K562 (cell line): ENCODE data around the gene SCN2B. TPM values are rescaled to one million over a fixed set of nuclear protein-coding genes. Genes with fewer than 3 reads are reported as not detected.

Source experiments
- ATAC-seq: fragments of 200-7000 bp; cut with Tn5 transposase; 3 replicates; pipeline ENCODE4 v1.9.1; 2020; ENCODE audit warnings: moderate library complexity
- BruUV-seq: library from RNA; stranded (reverse); fragments of 400-500 nt; replicated peaks from 2 replicates; lab custom pipeline; 2021; lab: Mats Ljungman, UMichigan
- CTCF ChIA-PET: fragments of 300-600 bp; formaldehyde crosslinking; extraction: SDS; loops from one replicate; lab custom pipeline; 2021; ENCODE audit warnings: low intra/inter-chr PET ratio; lab: Yijun Ruan, JAX
- POLR2A ChIA-PET: fragments of 300-600, 350-650 bp; sonication (Branson Sonifier 250); formaldehyde crosslinking; extraction: SDS; loops from one replicate; lab custom pipeline; 2021; ENCODE audit warnings: antibody characterized with exemption, inconsistent platforms; lab: Yijun Ruan, JAX
- DNase-seq, 4 experiments: peaks; one replicate each; pipeline versions ENCODE4 v3.0.0 to v3.0.0-alpha.2; 2011 to 2018; ENCODE audit warnings: low spot score in 3 of 4, mixed read lengths in 3 of 4; ENCODE audit errors: extremely low read depth in 1 of 4
- FAIRE-seq: peaks from 2 replicates; lab custom pipeline; 2011; peaks lifted over from hg19 to GRCh38; lab: Jason Lieb, UNC
- H2AFZ ChIP-seq: 2 replicates; pipeline ENCODE4 v1.6.0; 2011; ENCODE audit warnings: low read depth, low read length, control low read depth, inconsistent platforms
- H3K27ac ChIP-seq: fragments of 200-600 bp; 3 replicates; pipeline ENCODE4 v1.8.0; 2011; ENCODE audit warnings: low read depth, mild to moderate bottlenecking, control low read depth, inconsistent platforms, low read length, moderate library complexity, mixed read lengths; ENCODE audit errors: extremely low read depth
- H3K27me3 ChIP-seq, 2 experiments: fragments of 300-600 bp in 1 of 2; 2 replicates in 1 of 2; 3 replicates in 1 of 2; pipeline versions ENCODE4 v1.6.0 to v1.8.0; 2011; ENCODE audit warnings: inconsistent platforms in 2 of 2, low read length in 2 of 2, mild to moderate bottlenecking in 1 of 2, mixed read lengths in 1 of 2, moderate library complexity in 1 of 2; ENCODE audit not compliant: control insufficient read depth in 2 of 2, insufficient read depth in 2 of 2
- H3K36me3 ChIP-seq: fragments of 300-600 bp; 3 replicates; pipeline ENCODE4 v1.8.0; 2011; ENCODE audit warnings: mild to moderate bottlenecking, low read length, inconsistent platforms; ENCODE audit not compliant: control insufficient read depth, insufficient read depth
- H3K4me1 ChIP-seq, 2 experiments: fragments of 200-600 bp in 1 of 2; replicated peaks in 1 of 2; 2 replicates in 1 of 2; 3 replicates in 1 of 2; pipeline versions ENCODE4 v1.5.1 to v1.8.0; 2011; ENCODE audit warnings: inconsistent platforms in 2 of 2, low read length in 2 of 2, mild to moderate bottlenecking in 1 of 2, mixed read lengths in 1 of 2, moderate library complexity in 1 of 2; ENCODE audit not compliant: control insufficient read depth in 2 of 2, insufficient read depth in 2 of 2
- H3K4me2 ChIP-seq: 2 replicates; pipeline ENCODE4 v1.6.1; 2011; ENCODE audit warnings: low read length, control low read depth, inconsistent platforms, mixed read lengths; ENCODE audit not compliant: insufficient read depth
- H3K4me3 ChIP-seq: fragments of 200-600 bp; sonication (generic), shearing (Covaris generic); 2 replicates; pipeline ENCODE4 v1.5.1; 2016; ENCODE audit warnings: control low read depth, inconsistent platforms
- H3K79me2 ChIP-seq: fragments of 200-600 bp; 3 replicates; pipeline ENCODE4 v1.8.0; 2011; ENCODE audit warnings: low read length, inconsistent platforms; ENCODE audit not compliant: control insufficient read depth, insufficient read depth
- H3K9ac ChIP-seq, 2 experiments: 2 replicates each; pipeline versions ENCODE4 v1.6.0 to v1.6.1; 2011; ENCODE audit warnings: low read depth in 2 of 2, low read length in 2 of 2, control low read depth in 1 of 2, inconsistent platforms in 1 of 2, mild to moderate bottlenecking in 1 of 2, mixed read lengths in 1 of 2; ENCODE audit not compliant: insufficient read depth in 1 of 2
- H3K9me1 ChIP-seq: one replicate; pipeline ENCODE4 v1.6.0; 2011; ENCODE audit warnings: inconsistent platforms, mild to moderate bottlenecking, low read length, moderate library complexity; ENCODE audit not compliant: control insufficient read depth, insufficient read depth
- H3K9me3 ChIP-seq: replicated peaks from 2 replicates; pipeline ENCODE4 v1.5.1; 2011; ENCODE audit warnings: low read depth, low read length, inconsistent platforms; ENCODE audit not compliant: control insufficient read depth, insufficient read depth
- H4K20me1 ChIP-seq: replicated peaks from 2 replicates; pipeline ENCODE4 v1.6.1; 2011; ENCODE audit warnings: low read length, inconsistent platforms, mixed read lengths; ENCODE audit not compliant: control insufficient read depth, insufficient read depth
- CC2D1A ChIP-seq: fragments of 450-650 bp; IDR thresholded peaks from 2 replicates; pipeline ENCODE4 v1.6.1; 2017; ENCODE audit warnings: mild to moderate bottlenecking
- DPF2 ChIP-seq: fragments of 450-650 bp; IDR thresholded peaks from 2 replicates; pipeline ENCODE4 v1.6.1; 2016
- EP400 ChIP-seq: fragments of 450-650 bp; IDR thresholded peaks from 2 replicates; pipeline ENCODE4 v1.6.1; 2017; ENCODE audit warnings: antibody characterized with exemption, mild to moderate bottlenecking, moderate library complexity
- ERF ChIP-seq: fragments of 450-650 bp; formaldehyde crosslinking; IDR thresholded peaks from 2 replicates; pipeline ENCODE4 v1.4.0; 2020; ENCODE audit warnings: mild to moderate bottlenecking, mixed read lengths
- HCFC1 ChIP-seq: IDR thresholded peaks from 2 replicates; pipeline ENCODE4 v1.6.1; 2012; ENCODE audit warnings: low read depth, low read length, improper control_type of control experiment
- SRSF7 ChIP-seq: fragments of 200-400 bp; formaldehyde crosslinking; optimal IDR thresholded peaks from 2 replicates; pipeline ENCODE3; 2017; ENCODE audit warnings: mild to moderate bottlenecking, low read depth, low read length
- STAT5B ChIP-seq: fragments of 250-450 bp; sonication (Bioruptor Pico); IDR thresholded peaks from 2 replicates; pipeline ENCODE4 v1.8.0; 2021; ENCODE audit warnings: mild to moderate bottlenecking, inconsistent platforms
- WGBS: fragments of 100-300 bp; shearing (Covaris generic); methylation state at CpG from one replicate; pipeline ENCODE4 v1.1.6; 2016; ENCODE audit warnings: low coverage, mixed read lengths; ENCODE audit not compliant: insufficient coverage; ENCODE audit errors: missing lambda C conversion rate; 5-methylcytosine and 5-hydroxymethylcytosine counted together
- in situ Hi-C: fragments of 300-500 bp; cut with MboI; formaldehyde crosslinking; loops from 4 replicates; pipeline ENCODE4 v1.15.0; 2018; ENCODE audit warnings: inconsistent platforms, mixed read lengths
- intact Hi-C: fragments of 100-400 bp; cut with micrococcal nuclease; formaldehyde crosslinking; loops from 2 replicates; pipeline ENCODE4 v1.14.2; 2022
- polyA plus RNA-seq, 8 experiments: library from polyadenylated mRNA; depleted of rRNA in 4 of 8; stranded (reverse) in 5 of 8; unstranded in 3 of 8; fragments of >200 nt; fragmentation: Nextera tagmentation in 2 of 8; fragmentation: Illumina TruSeq in 1 of 8; extraction: Ambion mirVana in 2 of 8; extraction: Trizol in 1 of 8; gene quantifications; 2 replicates each; pipeline versions ENCODE4 v1.2.1 to v1.2.3, GENCODE V29; 2011 to 2014; ENCODE audit warnings: inconsistent platforms in 1 of 8, missing spikeins in 1 of 8
- total RNA-seq, 7 experiments: library from RNA; depleted of rRNA in 6 of 7; stranded (reverse); fragments of >200 nt in 6 of 7; fragmentation: Illumina TruSeq in 2 of 7; extraction: Trizol in 2 of 7; gene quantifications; 2 replicates each; pipeline versions ENCODE4 v1.2.1 to v1.2.3, GENCODE V29; 2011 to 2021; ENCODE audit warnings: low replicate concordance in 1 of 7
- TF ChIP-seq, protein P1 (sequence below): fragments of 200-800 bp; sonication (Bioruptor generic); IDR thresholded peaks from 2 replicates; pipeline ENCODE4 v1.6.1; 2017; ENCODE audit warnings: missing genetic modification characterization, missing compliant biosample characterization
- TF ChIP-seq, protein P2 (sequence below): IDR thresholded peaks from 2 replicates; pipeline ENCODE4 v1.6.1; 2014; ENCODE audit warnings: antibody characterized with exemption
- TF ChIP-seq, protein P3 (sequence below): sonication (generic); formaldehyde crosslinking; IDR thresholded peaks from 2 replicates; pipeline ENCODE4 v1.8.1; 2023; ENCODE audit warnings: mild to moderate bottlenecking, missing genetic modification reagents
- TF ChIP-seq, protein P4 (sequence below): fragments of 450-650 bp; formaldehyde crosslinking; IDR thresholded peaks from 2 replicates; pipeline ENCODE4 v1.4.0; 2022; ENCODE audit warnings: missing genetic modification characterization
- TF ChIP-seq, protein P5 (sequence below): fragments of 450-650 bp; IDR thresholded peaks from 2 replicates; pipeline ENCODE4 v1.6.1; 2017; ENCODE audit warnings: antibody characterized with exemption, mild to moderate bottlenecking

Gene SCN2B
- total and polyA plus RNA-seq, 9 of the 15 experiments (the other 6 are each of a cell fraction or from before 2014, with no cell fraction given) = not detected

DNA sequence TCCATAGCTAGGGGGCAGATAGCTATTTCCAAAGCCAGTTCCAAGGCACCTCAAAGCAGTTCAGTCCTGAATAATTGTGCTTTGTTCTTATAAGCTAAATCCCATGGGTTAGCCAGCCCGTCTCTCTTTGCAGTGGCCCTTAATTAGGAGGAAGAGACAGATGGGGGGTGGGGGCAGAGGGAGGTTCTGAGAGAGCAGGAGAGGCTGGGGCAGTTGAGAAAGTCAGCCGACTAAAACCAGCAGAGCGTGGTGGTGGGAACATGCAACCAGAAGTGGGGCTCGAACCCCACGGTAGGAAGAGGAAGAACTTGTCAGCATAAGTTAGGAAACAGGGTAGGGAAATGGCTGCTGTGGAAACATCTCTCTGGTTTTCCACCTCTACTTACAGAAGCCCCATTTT is 12.9 kb downstream of the SCN2B start:
- Histone ChIP-seq H3K9me3 (no peaks in the 10 kb centered on the region), H3K4me2 (no peak overlapping the region), H3K27me3 (peaks cover 20 to 83% of the 10 kb centered on the region in 2 experiments; a peak in 4 of 5 replicates), H3K4me1 (peaks cover 0 to 5% of the 10 kb centered on the region in 2 experiments; a peak in 1 of 5 replicates), H3K9me1 (no peaks in the 10 kb centered on the region), H3K9ac (no peak overlapping the region), H3K27ac (no peak overlapping the region), H3K36me3 (no peaks in the 10 kb centered on the region), H2AFZ (no peak overlapping the region), H4K20me1 (peaks cover 11% of the 10 kb centered on the region), H3K79me2 (no peaks in the 10 kb centered on the region), H3K4me3 (no peak overlapping the region)
- no peak for DNase-seq
- no peak for ATAC-seq
- POLR2A ChIA-PET = interaction anchor here (0.6 to 1.3 kb wide), 3 partner anchors 8 to 52 kb away, joined by 3 to 4 read pairs (median 4); no protein-coding TSS in a partner anchor
- FAIRE-seq = no peak
- CTCF ChIA-PET = no interaction called here
- intact Hi-C loops (no loop called here), in situ Hi-C loops (no loop called here)
- WGBS = 3% methylated on average over 5 of the region's 5 CpGs
- no TSS peak for BruUV-seq
- TF ChIP-seq, protein P1, sequence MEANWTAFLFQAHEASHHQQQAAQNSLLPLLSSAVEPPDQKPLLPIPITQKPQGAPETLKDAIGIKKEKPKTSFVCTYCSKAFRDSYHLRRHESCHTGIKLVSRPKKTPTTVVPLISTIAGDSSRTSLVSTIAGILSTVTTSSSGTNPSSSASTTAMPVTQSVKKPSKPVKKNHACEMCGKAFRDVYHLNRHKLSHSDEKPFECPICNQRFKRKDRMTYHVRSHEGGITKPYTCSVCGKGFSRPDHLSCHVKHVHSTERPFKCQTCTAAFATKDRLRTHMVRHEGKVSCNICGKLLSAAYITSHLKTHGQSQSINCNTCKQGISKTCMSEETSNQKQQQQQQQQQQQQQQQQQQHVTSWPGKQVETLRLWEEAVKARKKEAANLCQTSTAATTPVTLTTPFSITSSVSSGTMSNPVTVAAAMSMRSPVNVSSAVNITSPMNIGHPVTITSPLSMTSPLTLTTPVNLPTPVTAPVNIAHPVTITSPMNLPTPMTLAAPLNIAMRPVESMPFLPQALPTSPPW (CRISPR knock-in tag) = no peak
- TF ChIP-seq, protein P2, sequence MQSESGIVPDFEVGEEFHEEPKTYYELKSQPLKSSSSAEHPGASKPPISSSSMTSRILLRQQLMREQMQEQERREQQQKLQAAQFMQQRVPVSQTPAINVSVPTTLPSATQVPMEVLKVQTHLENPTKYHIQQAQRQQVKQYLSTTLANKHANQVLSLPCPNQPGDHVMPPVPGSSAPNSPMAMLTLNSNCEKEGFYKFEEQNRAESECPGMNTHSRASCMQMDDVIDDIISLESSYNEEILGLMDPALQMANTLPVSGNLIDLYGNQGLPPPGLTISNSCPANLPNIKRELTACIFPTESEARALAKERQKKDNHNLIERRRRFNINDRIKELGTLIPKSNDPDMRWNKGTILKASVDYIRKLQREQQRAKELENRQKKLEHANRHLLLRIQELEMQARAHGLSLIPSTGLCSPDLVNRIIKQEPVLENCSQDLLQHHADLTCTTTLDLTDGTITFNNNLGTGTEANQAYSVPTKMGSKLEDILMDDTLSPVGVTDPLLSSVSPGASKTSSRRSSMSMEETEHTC = no peak
- TF ChIP-seq DPF2 = no peak
- TF ChIP-seq, protein P3, sequence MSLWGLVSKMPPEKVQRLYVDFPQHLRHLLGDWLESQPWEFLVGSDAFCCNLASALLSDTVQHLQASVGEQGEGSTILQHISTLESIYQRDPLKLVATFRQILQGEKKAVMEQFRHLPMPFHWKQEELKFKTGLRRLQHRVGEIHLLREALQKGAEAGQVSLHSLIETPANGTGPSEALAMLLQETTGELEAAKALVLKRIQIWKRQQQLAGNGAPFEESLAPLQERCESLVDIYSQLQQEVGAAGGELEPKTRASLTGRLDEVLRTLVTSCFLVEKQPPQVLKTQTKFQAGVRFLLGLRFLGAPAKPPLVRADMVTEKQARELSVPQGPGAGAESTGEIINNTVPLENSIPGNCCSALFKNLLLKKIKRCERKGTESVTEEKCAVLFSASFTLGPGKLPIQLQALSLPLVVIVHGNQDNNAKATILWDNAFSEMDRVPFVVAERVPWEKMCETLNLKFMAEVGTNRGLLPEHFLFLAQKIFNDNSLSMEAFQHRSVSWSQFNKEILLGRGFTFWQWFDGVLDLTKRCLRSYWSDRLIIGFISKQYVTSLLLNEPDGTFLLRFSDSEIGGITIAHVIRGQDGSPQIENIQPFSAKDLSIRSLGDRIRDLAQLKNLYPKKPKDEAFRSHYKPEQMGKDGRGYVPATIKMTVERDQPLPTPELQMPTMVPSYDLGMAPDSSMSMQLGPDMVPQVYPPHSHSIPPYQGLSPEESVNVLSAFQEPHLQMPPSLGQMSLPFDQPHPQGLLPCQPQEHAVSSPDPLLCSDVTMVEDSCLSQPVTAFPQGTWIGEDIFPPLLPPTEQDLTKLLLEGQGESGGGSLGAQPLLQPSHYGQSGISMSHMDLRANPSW (CRISPR knock-in tag) = no peak
- TF ChIP-seq, protein P4, sequence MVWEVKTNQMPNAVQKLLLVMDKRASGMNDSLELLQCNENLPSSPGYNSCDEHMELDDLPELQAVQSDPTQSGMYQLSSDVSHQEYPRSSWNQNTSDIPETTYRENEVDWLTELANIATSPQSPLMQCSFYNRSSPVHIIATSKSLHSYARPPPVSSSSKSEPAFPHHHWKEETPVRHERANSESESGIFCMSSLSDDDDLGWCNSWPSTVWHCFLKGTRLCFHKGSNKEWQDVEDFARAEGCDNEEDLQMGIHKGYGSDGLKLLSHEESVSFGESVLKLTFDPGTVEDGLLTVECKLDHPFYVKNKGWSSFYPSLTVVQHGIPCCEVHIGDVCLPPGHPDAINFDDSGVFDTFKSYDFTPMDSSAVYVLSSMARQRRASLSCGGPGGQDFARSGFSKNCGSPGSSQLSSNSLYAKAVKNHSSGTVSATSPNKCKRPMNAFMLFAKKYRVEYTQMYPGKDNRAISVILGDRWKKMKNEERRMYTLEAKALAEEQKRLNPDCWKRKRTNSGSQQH (CRISPR knock-in tag) = no peak
- no peak for TF ChIP-seq EP400
- no peak for TF ChIP-seq SRSF7
- TF ChIP-seq ERF = no peak
- TF ChIP-seq STAT5B (CRISPR knock-in tag) = no peak
- TF ChIP-seq CC2D1A = no peak
- TF ChIP-seq, protein P5, sequence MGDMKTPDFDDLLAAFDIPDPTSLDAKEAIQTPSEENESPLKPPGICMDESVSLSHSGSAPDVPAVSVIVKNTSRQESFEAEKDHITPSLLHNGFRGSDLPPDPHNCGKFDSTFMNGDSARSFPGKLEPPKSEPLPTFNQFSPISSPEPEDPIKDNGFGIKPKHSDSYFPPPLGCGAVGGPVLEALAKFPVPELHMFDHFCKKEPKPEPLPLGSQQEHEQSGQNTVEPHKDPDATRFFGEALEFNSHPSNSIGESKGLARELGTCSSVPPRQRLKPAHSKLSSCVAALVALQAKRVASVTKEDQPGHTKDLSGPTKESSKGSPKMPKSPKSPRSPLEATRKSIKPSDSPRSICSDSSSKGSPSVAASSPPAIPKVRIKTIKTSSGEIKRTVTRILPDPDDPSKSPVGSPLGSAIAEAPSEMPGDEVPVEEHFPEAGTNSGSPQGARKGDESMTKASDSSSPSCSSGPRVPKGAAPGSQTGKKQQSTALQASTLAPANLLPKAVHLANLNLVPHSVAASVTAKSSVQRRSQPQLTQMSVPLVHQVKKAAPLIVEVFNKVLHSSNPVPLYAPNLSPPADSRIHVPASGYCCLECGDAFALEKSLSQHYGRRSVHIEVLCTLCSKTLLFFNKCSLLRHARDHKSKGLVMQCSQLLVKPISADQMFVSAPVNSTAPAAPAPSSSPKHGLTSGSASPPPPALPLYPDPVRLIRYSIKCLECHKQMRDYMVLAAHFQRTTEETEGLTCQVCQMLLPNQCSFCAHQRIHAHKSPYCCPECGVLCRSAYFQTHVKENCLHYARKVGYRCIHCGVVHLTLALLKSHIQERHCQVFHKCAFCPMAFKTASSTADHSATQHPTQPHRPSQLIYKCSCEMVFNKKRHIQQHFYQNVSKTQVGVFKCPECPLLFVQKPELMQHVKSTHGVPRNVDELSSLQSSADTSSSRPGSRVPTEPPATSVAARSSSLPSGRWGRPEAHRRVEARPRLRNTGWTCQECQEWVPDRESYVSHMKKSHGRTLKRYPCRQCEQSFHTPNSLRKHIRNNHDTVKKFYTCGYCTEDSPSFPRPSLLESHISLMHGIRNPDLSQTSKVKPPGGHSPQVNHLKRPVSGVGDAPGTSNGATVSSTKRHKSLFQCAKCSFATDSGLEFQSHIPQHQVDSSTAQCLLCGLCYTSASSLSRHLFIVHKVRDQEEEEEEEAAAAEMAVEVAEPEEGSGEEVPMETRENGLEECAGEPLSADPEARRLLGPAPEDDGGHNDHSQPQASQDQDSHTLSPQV = no peak
- TF ChIP-seq HCFC1 = no peak
